ENCODE measurements around the gene PYROXD2. TPM values are rescaled to one million over a fixed set of nuclear protein-coding genes. Genes with fewer than 3 reads are reported as not detected.

PYROXD2 gene
- total and polyA plus RNA-seq, 2 experiments from 2014 or later: 1.3 to 2.6 TPM

GRCh38 chr10:98391065-98391464 is 23.9 kb downstream of the PYROXD2 start (continued):
- no peak for TF ChIP-seq REST (IDR thresholded peaks at IDR 0.05; ENCODE audit: unreplicated experiment)

- Histone ChIP-seq H3F3A (replicated peaks; ENCODE audit: low read depth) (no peaks in the 10 kb centered on the region), H3K27ac (ENCODE audit: low read depth) (no peak overlapping the region), H3K4me2 (no peak overlapping the region), H3K79me2 (replicated peaks; ENCODE audit: insufficient read depth) (no peaks in the 10 kb centered on the region), H3K4me3 (no peak overlapping the region), H3K9me2 (ENCODE audit: insufficient read depth) (no peaks in the 10 kb centered on the region), H3K27me3 (ENCODE audit: insufficient read depth) (no peaks in the 10 kb centered on the region), H3K4me1 (ENCODE audit: insufficient read depth) (no peaks in the 10 kb centered on the region), H2AFZ (no peak overlapping the region), H4K20me1 (replicated peaks; ENCODE audit: insufficient read depth) (no peaks in the 10 kb centered on the region), H3K36me3 (ENCODE audit: insufficient read depth) (no peaks in the 10 kb centered on the region)
- no peaks in the 10 kb centered on the region for H3K4me1 Mint-ChIP-seq
- peaks cover 10% of the 10 kb centered on the region for H3K27me3 Mint-ChIP-seq (ENCODE audit: insufficient read depth, low read depth, poor library complexity)
- no peak for ATAC-seq
- H3K4me3 Mint-ChIP-seq: no peak overlapping the region
- H3K27ac Mint-ChIP-seq: no peak overlapping the region
- H3K9me3 Mint-ChIP-seq: no peaks in the 10 kb centered on the region
- H3K36me3 Mint-ChIP-seq (ENCODE audit: low read depth): peaks cover 5% of the 10 kb centered on the region; the same call in 1 of the 3 replicates
- TF ChIP-seq ZNF114 (CRISPR knock-in tag; IDR thresholded peaks at IDR 0.05): no peak
- no peak for DNase-seq (ENCODE audit: low spot score)
These were observed 24.6 kb downstream of the PYROXD2 start for GRCh38 chr10:98390406-98390805.

- Histone ChIP-seq H3K79me2 (replicated peaks; ENCODE audit: insufficient read depth) (no peaks in the 10 kb centered on the region), H4K20me1 (replicated peaks; ENCODE audit: insufficient read depth) (no peaks in the 10 kb centered on the region), H3K27me3 (ENCODE audit: insufficient read depth) (no peaks in the 10 kb centered on the region), H2AFZ (no peak overlapping the region), H3K27ac (ENCODE audit: low read depth) (no peak overlapping the region), H3K36me3 (ENCODE audit: insufficient read depth) (no peaks in the 10 kb centered on the region), H3K4me3 (no peak overlapping the region), H3K9me2 (ENCODE audit: insufficient read depth) (no peaks in the 10 kb centered on the region), H3K4me2 (no peak overlapping the region), H3K4me1 (ENCODE audit: insufficient read depth) (no peaks in the 10 kb centered on the region), H3F3A (replicated peaks; ENCODE audit: low read depth) (no peaks in the 10 kb centered on the region)
- no peaks in the 10 kb centered on the region for H3K4me1 Mint-ChIP-seq
- no peak for TF ChIP-seq STAT1 (IDR thresholded peaks at IDR 0.05; ENCODE audit: unreplicated experiment)
- no peak for TF ChIP-seq ZNF331 (CRISPR knock-in tag; IDR thresholded peaks at IDR 0.05; ENCODE audit: low read depth)
- no peak for TF ChIP-seq POLR2AphosphoS5 (IDR thresholded peaks at IDR 0.05; ENCODE audit: low read depth)
- TF ChIP-seq JUNB (IDR thresholded peaks at IDR 0.05; ENCODE audit: unreplicated experiment): no peak
- no peak for TF ChIP-seq ZNF114 (CRISPR knock-in tag; IDR thresholded peaks at IDR 0.05)
- peaks cover 5% of the 10 kb centered on the region; the same call in 1 of the 3 replicates for H3K36me3 Mint-ChIP-seq (ENCODE audit: low read depth)
- H3K9me3 Mint-ChIP-seq: no peaks in the 10 kb centered on the region
- H3K27ac Mint-ChIP-seq: no peak overlapping the region
- no peak overlapping the region for H3K4me3 Mint-ChIP-seq
- DNase-seq (ENCODE audit: low spot score) (no peak), ATAC-seq (no peak)
- H3K27me3 Mint-ChIP-seq (ENCODE audit: insufficient read depth, low read depth, poor library complexity): peaks cover 10% of the 10 kb centered on the region
These were observed 25.6 kb downstream of the PYROXD2 start for GRCh38 chr10:98389398-98389797.
